GM21423 (cell line): ENCODE data around the gene POU2AF3.
"Not testable (repeated sequence)": the region's sequence is repeated elsewhere in the genome, so short reads cannot be mapped to it uniquely, and the experiment has no call there.

Experiments used
- ATAC-seq: cut with Tn5 transposase; IDR thresholded peaks from one replicate; pipeline ENCODE4 v1.9.1; 2021; ENCODE audit warnings: mild to moderate bottlenecking, moderate library complexity; ENCODE audit not compliant: unreplicated experiment

The POU2AF3 gene

GRCh38 chr11:111299101-111300026 is 1.0 kb downstream of the POU2AF3 start:
- peak; percentile 59 for ATAC-seq

DNA sequence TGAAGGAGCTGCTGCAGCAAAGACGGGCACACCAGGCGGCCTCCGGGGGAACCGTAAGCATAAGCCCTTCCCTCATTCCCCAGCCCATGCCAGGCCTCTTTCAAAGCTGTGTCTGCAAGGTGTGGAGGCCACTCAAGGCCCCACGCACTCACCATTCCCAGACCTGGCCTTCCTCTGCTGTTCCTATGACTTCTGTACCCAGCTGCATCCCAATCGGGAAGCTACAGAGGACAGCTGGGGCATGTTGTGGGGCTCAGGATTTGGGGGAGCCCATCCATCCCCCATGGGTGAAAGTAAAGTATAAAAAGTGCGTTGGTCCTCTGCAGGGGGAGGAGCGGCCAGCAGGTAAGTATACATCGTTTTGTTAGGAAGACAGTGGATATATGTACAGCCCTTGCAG is 2.2 kb downstream of the POU2AF3 start:
- no peak for ATAC-seq

- ATAC-seq, result no peak
These were observed 2.9 kb downstream of the POU2AF3 start for GRCh38 chr11:111301004-111301841.

GRCh38 chr11:111301842-111302118 is 3.4 kb downstream of the POU2AF3 start:
- ATAC-seq, result no peak

DNA sequence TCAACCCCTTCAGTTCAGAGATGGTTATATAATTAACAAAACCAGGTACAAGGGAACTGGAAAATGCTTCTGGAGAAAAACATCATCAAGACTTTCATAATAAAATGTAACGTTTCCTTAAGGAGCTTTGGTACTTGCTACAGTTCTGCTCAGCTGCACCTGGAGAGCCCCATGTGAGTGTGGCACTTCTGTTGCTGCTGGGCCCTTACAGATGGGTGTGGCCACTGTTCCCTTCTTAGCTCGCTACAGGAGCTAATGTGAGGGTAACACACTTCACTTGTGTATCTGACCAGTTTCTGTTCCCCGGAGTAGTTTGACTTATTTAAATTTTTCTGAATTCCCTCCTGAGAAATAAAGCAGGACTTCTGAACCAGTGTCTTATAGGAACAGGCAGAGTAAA is 4.0 kb downstream of the POU2AF3 start:
- no peak for ATAC-seq

GRCh38 chr11:111303461-111303860 is 5.1 kb downstream of the POU2AF3 start:
- ATAC-seq, result no peak

- no peak for ATAC-seq
These were observed 6.9 kb downstream of the POU2AF3 start for GRCh38 chr11:111305162-111305802.

- no peak for ATAC-seq
These were observed 7.5 kb downstream of the POU2AF3 start for GRCh38 chr11:111305876-111306275.

DNA sequence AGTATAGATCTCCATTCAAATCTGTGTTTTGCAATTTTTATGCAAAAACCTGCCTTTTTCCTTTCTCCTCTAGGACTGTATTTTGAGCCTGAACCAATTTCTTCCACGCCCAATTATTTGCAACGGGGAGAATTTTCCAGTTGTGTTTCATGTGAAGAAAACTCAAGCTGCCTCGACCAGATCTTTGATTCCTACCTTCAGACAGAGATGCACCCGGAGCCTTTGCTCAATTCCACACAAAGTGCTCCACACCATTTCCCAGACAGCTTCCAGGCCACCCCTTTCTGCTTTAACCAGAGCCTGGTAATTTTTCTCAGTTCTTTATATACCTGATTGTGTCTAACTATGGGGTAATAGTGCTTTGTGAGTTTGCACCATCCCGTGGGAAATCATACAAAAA is 8.0 kb downstream of the POU2AF3 start:
- ATAC-seq, result no peak

- ATAC-seq, result no peak
These were observed 9.2 kb downstream of the POU2AF3 start for GRCh38 chr11:111307472-111308108.

- no peak for ATAC-seq
These were observed 9.8 kb downstream of the POU2AF3 start for GRCh38 chr11:111308140-111308539.

DNA sequence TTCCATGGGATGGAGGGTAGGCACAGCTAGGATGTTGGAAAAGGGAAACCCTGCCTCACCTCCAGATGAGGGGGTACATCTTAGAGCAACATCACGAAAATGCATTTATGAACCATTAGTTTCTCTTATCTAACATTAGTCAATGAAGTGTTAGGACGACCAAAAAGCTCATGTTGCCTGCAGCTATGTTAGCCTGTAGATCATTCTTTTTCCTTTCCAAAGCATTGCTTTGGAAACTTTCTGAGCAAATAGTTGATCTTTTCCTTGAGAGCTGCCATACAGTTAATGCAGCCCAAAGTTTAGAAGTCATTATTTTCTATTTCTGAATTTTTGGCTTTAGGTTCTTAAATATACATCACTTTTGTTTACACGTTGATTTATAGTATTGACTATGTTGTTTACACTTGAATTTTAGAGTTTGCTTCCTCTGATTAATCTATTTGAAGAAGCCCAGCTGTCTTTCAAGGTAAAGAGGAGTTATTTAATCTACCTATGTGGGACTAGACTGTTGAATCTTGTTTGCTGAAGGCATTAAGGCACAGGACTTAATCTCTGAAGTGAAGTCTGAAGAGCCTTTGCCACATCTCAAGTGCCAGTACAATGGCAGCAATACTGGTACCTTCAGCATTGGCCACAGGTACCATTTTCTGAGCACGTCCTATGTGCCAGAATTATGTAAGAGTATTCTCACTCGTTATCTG is 11.0 kb downstream of the POU2AF3 start:
- ATAC-seq, result no peak

- no peak for ATAC-seq
These were observed 11.7 kb downstream of the POU2AF3 start for GRCh38 chr11:111310088-111310487.

DNA sequence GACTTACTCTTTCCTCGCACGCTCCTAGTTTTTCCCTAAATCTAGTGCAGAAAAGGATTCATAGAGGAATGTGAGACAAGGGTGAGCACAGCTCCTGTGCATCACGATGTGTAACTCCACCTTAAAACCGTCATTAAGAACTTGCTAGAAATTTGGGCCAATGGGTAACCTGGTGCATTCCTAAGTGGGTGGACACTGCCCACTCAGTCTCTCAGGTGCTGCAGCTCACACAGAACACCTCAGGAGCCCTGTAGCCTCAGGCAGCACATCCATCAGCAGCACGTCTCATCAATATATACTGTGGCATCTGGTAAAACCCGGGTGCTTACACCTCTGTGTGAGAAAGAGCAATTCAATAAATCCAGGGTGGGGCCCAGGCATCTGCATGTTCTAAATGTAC is 12.4 kb downstream of the POU2AF3 start:
- ATAC-seq, result no peak

- ATAC-seq, result no peak
These were observed 13.7 kb downstream of the POU2AF3 start for GRCh38 chr11:111312076-111312475.

GRCh38 chr11:111319296-111319695 is 20.9 kb downstream of the POU2AF3 start:
- no peak for ATAC-seq

- not testable (repeated sequence) for ATAC-seq
These were observed 21.9 kb downstream of the POU2AF3 start for GRCh38 chr11:111320199-111320598.

DNA sequence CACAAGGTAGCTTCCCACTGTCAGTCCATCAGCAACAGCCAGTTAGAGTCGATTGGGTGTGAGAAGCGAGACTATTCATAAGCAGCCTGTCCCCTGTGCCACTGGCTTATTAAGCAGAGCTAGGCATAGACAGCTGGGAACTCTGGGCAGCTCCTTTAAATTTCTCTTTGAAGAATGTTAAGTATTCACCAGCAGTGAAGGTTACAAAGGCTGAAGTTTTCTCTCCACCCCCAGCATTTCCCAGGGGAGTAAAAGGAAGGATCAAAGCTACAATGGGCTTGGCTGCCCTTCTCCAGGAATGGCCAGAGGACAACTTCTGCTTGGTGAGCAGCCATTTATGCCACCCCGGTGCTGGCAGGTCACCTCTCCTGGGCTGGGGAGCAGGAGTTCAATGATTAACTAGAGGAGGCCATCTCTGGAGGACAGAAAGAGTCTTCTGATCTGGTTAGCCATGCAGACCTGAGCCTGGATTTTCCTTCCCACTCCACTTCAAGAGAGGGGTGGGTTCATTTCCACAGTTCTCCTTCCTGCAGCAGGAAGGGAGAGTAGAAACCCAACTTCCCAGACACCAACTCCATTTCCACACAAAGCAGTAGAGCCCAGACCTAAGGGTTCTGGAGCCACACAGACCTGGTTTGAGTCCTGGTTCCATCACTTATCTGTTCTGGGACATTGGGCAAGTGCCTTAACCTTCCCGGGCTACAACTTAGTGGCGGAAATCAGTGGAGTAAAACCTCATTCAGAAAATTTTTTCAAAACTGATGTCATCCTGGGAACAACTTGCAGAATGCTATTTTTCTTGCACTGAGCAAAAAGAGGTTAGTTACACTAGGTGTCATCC is 22.6 kb downstream of the POU2AF3 start:
- no peak for ATAC-seq

- no peak for ATAC-seq
These were observed 24.2 kb downstream of the POU2AF3 start for GRCh38 chr11:111322534-111322933.

DNA sequence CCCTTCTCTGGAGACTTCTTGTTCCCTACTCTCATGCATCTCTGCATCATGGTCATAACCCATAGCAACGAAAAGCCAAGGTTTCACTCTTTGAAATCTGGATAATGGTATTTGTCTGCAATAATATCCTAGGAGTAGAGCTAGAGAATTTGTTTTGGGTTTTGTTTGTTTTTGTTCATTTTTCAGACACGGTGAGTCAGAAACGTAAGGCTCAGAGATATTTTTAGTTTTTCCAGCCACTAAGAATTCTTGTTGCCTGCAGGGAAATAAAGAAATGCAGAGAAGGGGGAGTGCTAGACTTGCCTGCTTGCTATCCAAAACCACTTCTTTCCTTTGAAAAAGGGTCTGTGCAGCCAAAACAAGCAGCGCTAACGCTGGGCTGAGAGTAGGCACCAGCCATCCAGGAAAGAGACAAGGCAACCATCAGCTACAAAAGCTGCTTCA is 26.0 kb downstream of the POU2AF3 start:
- no peak for ATAC-seq
